DND-41 (cell line): ENCODE data around the gene PGAP3.

Experiments
- ATAC-seq: fragments of 200-7000 bp; cut with Tn5 transposase; 3 replicates; pipeline ENCODE4 v1.9.1; 2021; ENCODE audit warnings: low read depth; ENCODE audit not compliant: insufficient read depth
- DNase-seq: peaks from one replicate; pipeline ENCODE4 v3.0.0-alpha.2; 2020
- H2AFZ ChIP-seq: 2 replicates; pipeline ENCODE4 v1.6.0; 2012; ENCODE audit warnings: low read depth, low read length
- H3K27ac ChIP-seq: 2 replicates; pipeline ENCODE4 v1.5.1; 2012; ENCODE audit warnings: low read length, inconsistent platforms
- H3K27me3 ChIP-seq: fragments of 200-600 bp; sonication (generic); 2 replicates; pipeline ENCODE4 v1.6.0; 2012; ENCODE audit warnings: low read length, mild to moderate bottlenecking, inconsistent platforms; ENCODE audit not compliant: insufficient read depth, poor library complexity
- H3K36me3 ChIP-seq: 2 replicates; pipeline ENCODE4 v1.5.1; 2012; ENCODE audit warnings: low read length, inconsistent platforms; ENCODE audit not compliant: insufficient read depth
- H3K4me1 ChIP-seq: 2 replicates; pipeline ENCODE4 v1.5.1; 2012; ENCODE audit warnings: mild to moderate bottlenecking, low read length; ENCODE audit not compliant: insufficient read depth
- H3K4me2 ChIP-seq: 2 replicates; pipeline ENCODE4 v1.6.0; 2012; ENCODE audit warnings: mild to moderate bottlenecking, moderate library complexity, low read length, inconsistent platforms; ENCODE audit not compliant: insufficient read depth
- H3K4me3 ChIP-seq, 2 experiments: fragments of 200-600 bp in 1 of 2; shearing (Covaris generic) in 1 of 2; 2 replicates each; pipeline ENCODE4 v1.5.1; 2012 to 2016; ENCODE audit warnings: inconsistent platforms in 2 of 2, low read length in 2 of 2, mild to moderate bottlenecking in 2 of 2, low read depth in 1 of 2, moderate library complexity in 1 of 2
- H3K79me2 ChIP-seq: 2 replicates; pipeline ENCODE4 v1.6.0; 2012; ENCODE audit warnings: low read length, inconsistent platforms; ENCODE audit not compliant: insufficient read depth
- H3K9ac ChIP-seq: 2 replicates; pipeline ENCODE4 v1.6.0; 2012; ENCODE audit warnings: low read depth, mild to moderate bottlenecking, inconsistent platforms, low read length, moderate library complexity
- H3K9me3 ChIP-seq: 2 replicates; pipeline ENCODE4 v1.5.1; 2012; ENCODE audit warnings: low read length, moderate library complexity, mild to moderate bottlenecking, inconsistent platforms; ENCODE audit not compliant: insufficient read depth, severe bottlenecking
- H4K20me1 ChIP-seq: 2 replicates; pipeline ENCODE4 v1.6.0; 2012; ENCODE audit warnings: low read length; ENCODE audit not compliant: insufficient read depth
- CTCF ChIP-seq: IDR thresholded peaks from 2 replicates; pipeline ENCODE4 v1.5.1; 2012; ENCODE audit warnings: borderline replicate concordance, low read length, moderate library complexity, mild to moderate bottlenecking; ENCODE audit not compliant: poor library complexity, severe bottlenecking; ENCODE audit errors: extremely low read depth
- EZH2 ChIP-seq: IDR thresholded peaks from 3 replicates; pipeline ENCODE4 v1.6.1; 2012; ENCODE audit warnings: borderline replicate concordance, low read depth, mild to moderate bottlenecking, moderate library complexity, low read length, inconsistent platforms; ENCODE audit not compliant: severe bottlenecking

Gene PGAP3

GRCh38 chr17:39663340-39663687, 24.5 kb downstream of the PGAP3 start:
- Histone ChIP-seq H3K4me2 (no peak overlapping the region), H3K27me3 (no peaks in the 10 kb centered on the region), H3K79me2 (no peaks in the 10 kb centered on the region), H2AFZ (no peak overlapping the region), H3K4me1 (no peaks in the 10 kb centered on the region), H3K36me3 (peaks cover 47% of the 10 kb centered on the region), H3K9ac (no peak overlapping the region), H3K9me3 (no peaks in the 10 kb centered on the region), H3K4me3 (no peak overlapping the region), H3K27ac (no peak overlapping the region), H4K20me1 (peaks cover 21% of the 10 kb centered on the region)
- ATAC-seq (no peak), DNase-seq (no peak)
- TF ChIP-seq CTCF (no peak), EZH2 (no peak)

- Histone ChIP-seq H3K9me3 (no peaks in the 10 kb centered on the region), H2AFZ (no peak overlapping the region), H3K4me2 (no peak overlapping the region), H3K27me3 (no peaks in the 10 kb centered on the region), H3K4me1 (no peaks in the 10 kb centered on the region), H3K27ac (no peak overlapping the region), H3K9ac (no peak overlapping the region), H4K20me1 (peaks cover 21% of the 10 kb centered on the region), H3K79me2 (no peaks in the 10 kb centered on the region), H3K36me3 (peaks cover 52% of the 10 kb centered on the region), H3K4me3 (no peak overlapping the region)
- no peak for DNase-seq
- ATAC-seq, result no peak
- TF ChIP-seq CTCF (no peak), EZH2 (no peak)
Observed at GRCh38 chr17:39662551-39663339, 25.1 kb downstream of the PGAP3 start.

GRCh38 chr17:39661744-39662541, 25.9 kb downstream of the PGAP3 start:
- Histone ChIP-seq H3K4me3 (no peak overlapping the region), H3K4me1 (no peaks in the 10 kb centered on the region), H3K36me3 (peaks cover 57% of the 10 kb centered on the region), H3K27me3 (no peaks in the 10 kb centered on the region), H3K9me3 (no peaks in the 10 kb centered on the region), H4K20me1 (peaks cover 21% of the 10 kb centered on the region), H3K79me2 (no peaks in the 10 kb centered on the region), H2AFZ (no peak overlapping the region), H3K27ac (no peak overlapping the region), H3K9ac (no peak overlapping the region), H3K4me2 (no peak overlapping the region)
- ATAC-seq (no peak), DNase-seq (no peak)
- no peak for TF ChIP-seq CTCF
- TF ChIP-seq EZH2, result no peak
